Amniotic epithelial cell (primary cell): Measurements from ENCODE around the gene EPG5.

Experiments
- DNase-seq: peaks from one replicate; pipeline ENCODE4 v3.0.0-alpha.2; 2010; ENCODE audit warnings: low read depth

EPG5 gene

DNA sequence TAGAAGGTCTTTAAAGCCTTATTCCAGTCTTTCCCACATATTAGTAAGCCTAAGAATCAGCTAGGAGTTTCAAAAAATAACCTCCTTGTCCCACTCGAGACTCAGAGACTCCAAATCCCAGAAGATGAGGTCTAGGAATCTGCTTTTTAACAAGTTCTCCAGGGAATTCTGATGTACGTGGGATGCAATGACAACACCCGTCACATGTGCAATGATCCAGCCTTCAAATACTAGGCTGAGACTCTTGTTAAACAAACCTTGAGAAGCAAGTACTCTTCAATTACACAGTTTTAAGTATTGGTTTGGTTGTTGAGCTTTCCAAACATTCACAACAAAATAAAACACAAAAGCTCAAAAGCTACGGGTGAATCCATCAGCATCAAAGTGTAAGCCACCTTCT, 53.9 kb downstream of the EPG5 start:
- no peak for DNase-seq

DNA sequence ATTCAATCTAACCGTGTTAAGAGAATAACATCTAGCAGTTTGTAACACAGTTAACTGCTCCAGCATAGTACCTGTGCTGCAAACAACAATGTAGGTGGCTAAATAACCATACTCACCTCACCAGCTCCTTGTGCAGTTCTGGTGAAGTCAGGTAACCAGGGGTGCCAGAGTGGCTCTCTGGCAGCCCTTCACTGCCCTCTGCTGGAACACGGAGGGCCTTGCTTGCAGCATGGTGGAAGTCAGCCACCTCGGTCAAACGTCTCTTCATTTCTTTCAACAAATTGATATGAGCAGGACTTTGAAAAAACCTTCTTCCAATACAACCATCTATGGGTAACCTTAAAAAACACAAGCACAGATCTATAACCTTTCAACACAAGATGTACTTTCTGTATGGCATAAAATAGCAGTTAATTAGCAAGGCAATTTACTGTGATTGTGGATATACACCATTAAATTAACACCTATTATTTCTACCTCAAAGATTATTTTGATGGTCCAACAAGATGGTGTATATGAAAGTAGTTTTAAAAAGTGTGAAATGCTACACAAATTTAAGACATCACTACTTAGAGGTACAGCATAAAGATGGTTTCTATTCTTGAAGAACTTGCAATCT, 56.6 kb downstream of the EPG5 start:
- DNase-seq, result peak; percentile 35

DNA sequence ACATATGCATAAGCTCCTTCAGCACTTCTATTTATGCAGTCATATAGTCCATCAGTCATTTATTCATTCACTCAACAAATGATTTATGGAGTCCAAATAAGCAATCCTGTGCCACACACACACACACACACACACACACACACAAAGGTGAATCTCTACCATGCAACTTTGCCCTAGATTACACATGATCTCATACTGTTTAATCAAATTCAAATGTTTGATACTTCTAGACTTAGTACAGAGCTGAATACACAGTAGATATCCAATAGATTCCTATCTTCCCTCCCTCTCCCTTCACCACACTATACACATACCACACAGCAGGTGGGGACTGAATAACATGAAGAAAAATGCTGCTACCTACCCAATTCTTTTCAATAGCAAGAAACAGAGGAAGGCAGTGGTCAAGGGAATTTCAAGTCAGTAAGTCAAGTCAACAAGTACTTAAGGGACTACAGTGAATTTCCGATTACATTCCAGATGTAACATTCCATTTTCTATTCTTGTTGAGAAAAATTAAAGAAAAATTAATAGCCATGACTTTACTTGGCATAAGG, 65.4 kb downstream of the EPG5 start:
- no peak for DNase-seq

DNA sequence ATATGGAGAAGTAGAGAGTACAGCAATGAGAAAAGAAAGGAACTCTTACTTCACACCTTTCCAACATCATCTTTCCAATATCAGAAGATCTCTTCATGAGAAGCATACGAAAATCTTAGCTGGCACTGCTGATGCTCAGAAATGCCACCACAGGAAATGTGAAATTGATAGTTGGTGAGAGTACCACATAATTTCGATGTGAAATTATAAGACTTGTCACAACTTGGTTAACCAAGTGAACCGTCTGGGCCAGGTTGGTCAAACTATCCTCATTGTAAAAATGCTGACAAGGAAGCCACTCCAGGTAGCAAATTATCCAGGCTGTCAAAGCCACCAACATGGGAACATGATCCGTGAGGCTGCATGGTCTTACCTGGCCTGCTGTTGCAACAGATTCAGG, 66.5 kb downstream of the EPG5 start:
- no peak for DNase-seq

DNA sequence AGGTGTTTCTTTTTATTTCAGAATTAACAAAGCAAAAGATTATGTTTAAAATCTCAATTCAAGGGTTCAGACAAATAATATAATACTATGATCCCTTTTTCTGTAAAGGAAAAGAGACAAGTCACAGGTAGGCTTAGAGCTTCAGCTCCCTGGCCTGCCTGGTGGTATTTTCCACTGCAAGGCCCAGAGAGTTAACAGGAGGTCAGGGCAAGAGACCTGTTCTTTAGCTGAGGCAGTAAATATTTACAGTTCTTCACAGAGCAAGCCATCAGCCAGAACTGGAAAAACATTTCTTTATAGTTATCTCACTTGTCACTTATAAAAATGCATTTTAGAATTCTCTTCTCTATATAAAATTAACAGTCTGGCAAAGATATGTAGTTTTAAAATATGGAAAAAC, 70.1 kb downstream of the EPG5 start:
- DNase-seq, result no peak

DNA sequence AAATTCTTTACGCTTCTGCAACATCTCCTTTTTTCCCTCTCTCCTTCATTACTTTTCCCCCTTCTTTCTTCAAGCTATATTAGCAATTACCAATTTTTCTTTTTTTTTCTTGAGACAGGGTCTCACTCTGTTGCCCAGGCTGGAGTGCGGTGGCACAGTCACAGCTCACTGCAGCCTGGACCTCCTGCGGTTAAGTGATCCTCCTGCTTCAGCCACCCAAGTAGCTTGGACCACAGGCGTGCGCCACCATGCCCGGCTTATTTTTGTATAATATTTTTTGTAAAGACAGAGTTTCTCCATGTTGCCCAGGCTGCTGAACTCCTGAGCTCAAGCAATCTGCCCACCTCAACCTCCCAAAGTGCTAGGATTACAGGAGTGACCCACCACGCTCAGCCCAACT, 70.7 kb downstream of the EPG5 start:
- DNase-seq, result no peak

DNA sequence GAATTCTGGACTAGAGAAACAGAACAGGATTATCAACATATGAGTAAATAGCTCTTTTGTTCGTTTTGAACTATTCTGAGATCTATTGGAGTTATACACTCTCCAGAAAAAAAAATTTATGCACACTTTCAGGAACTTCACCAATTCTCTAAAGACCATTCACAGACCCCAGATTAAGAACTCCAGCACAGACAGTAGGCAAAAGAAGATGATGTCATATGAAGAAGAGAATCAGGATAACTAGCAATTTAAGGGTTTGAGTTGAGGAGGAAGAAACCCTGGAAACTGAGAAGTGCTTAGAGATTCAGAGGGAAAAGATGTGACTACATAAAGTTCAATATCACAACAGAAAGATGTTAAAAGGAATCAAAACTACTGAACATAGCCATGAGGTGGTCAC, 71.8 kb downstream of the EPG5 start:
- DNase-seq, result no peak

DNA sequence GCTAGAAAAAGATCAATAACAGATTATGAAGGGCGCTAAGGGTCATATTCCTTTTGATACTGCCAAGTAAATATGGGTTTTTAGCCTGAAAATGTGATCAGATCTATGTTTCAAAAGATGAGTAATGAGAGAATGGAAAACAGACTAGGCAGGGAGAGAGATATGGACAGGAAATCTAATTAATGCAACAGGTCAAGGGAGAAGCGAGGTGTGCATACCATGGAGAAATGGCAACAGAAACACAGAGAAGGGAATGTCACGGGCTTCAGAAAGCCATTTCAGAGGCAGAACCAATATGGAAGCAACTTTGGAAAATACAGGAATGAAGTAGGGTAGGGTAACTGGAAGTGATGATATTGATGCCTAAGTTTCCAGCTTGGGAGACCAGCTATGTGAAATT, 72.3 kb downstream of the EPG5 start:
- DNase-seq, result no peak

DNA sequence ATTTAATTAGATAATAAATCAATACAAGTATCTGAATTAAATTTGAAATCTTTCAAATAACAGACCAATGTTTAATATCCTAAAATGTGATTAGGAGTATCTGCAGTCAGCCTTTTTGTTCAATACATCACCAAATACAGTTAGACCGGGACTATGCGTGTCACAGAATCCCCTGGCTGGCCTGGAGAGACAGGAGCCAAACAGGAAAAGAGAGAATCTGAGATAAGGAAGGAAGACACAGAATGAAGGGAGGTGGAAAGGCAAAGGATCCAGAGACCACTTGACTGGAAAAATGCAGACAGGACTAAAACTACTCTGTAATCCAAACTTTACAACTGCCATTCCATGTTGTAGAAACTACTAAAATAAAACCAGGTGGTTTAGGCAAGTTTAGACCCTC, 75.3 kb downstream of the EPG5 start:
- no peak for DNase-seq

DNA sequence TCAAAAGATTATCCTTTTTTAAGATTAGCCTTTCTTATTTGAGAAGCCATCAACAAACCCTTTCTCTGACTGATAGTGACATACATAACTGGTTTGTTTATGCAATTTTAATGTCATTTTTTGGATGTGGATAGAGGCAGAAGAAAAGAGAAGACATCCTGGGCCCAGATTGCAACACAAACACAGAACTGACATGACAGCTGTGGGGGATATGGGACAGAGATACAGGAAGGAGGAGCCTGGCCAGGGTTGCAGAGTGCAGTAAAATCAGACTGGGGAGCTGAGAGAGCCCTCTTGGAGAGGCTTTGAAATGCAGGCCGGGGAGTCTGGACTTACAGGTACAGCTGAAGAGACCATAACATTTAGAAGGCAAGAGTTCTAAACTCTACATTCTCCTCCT, 76.5 kb downstream of the EPG5 start:
- no peak for DNase-seq

DNA sequence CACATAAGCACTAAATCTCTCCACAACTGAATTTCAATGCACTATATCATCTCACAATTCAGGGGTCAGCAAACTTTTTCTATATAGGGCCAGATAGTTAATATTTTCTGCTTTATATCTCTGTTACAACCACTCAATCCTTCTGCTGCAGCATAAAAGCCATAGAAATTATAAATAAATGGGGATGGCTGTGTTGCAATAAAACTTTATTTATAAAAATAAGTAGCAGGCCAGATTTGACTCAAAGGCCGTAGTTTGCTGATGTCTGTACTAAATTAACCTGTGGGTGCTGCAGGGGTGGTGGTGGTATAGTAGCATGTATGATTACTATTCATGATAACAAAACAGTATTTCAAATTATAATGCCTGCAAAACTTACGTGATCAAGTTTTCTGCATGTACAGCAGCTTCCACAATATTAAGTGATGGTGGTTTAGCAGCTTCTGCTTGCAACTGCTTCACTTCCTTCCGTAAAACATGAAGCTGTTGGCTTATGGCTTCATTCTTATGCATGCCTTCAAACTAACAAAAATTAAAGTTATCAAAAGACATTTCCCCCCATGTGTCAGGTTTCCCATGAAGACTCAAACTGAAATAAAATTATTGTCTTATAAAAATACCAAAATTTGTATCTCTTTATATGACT, 77.6 kb downstream of the EPG5 start:
- DNase-seq, result no peak

DNA sequence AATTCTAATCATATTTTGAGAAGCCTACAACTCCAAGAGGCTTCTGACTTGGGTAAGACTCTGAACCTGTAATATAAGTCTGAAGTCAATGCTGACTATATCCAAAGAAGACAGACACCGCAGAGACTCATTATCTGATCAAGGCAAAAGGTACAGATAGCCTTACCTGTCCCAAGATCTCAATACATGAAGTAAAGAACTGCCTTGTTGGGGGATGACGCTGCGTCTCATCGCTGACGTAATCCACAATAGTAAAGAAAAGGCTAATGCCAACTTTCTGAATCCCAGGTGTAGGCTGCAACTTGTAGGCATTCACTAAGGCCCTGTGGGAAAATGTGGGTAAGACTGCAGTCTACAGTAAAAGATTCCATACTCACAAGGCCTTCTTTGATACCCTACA, 79.5 kb downstream of the EPG5 start:
- DNase-seq, result no peak

DNA sequence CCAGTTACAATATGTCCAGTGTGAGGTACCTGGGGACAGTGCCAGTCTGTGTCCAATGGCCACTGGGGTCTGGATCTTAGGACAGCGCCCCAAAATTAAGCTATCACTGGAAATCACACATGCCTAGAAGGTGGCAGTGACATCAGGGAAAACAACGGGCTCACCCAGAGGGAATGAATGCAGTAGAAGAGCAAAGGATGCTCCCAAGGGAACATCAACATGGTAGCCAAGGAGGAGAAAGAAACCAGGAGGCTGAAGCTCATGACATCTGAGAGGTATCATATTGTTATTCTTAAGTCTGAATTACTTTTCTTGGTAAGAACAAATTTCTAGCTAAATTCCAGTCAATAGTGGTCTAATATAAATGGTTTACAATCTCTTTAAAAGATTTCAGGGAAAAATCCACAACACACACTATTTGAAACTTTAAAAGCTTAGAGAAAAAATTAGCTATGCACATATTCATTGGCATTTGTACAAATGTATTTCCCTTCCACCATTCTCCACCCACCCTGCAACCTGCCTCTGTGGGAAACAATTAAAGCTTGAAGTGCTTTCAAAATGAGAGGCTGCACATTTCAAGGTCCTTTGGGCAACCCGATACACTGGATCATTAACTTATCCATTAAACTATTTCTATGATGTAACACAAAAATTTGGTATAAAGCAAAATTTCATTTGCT, 86.1 kb downstream of the EPG5 start:
- no peak for DNase-seq

DNA sequence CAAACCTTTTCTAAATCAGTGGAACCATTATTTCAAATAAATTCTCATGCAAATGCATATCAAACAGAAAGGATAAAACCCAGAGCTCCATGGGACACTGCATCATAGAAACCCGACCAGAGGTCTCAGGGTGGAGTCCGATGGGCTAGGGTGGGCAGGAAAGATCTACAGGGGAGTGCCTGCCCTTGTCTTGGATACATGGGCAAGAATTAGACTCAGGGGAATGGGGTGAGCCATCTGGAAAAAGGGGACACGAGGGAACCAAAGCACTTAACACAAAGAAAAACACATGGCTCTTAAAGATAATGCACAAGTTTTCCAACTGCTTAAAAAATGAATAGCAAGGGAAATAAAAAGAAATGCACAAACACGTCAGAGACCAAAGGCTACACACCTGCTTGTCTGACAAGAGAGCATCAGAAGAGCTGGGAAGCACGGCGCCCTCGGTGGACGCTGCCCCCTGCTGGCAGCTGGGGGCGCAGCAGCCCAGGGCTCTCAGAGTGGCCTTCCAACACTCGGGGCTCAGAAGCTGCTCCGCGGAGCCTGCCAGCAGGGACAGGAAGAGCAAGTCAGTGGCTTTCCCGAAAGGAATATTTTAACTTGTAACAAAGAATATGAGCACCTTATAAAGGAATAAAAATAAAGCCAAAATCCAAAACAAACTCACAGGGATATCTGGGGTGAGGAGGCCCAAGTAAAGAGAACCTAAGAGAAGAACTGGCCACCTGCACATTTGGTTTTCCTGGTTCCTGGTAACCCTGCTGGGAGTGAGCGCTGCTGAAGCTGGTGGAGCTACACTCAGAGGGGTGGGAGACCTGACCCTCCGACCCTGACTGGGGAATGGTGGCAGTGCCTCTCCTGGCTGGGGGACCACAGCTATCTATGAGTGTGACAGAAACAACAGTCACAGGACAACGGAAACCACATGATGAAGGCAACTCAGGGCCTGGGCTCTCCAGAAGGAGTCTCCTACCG, 87.2 kb downstream of the EPG5 start:
- DNase-seq, result peak; percentile 47

DNA sequence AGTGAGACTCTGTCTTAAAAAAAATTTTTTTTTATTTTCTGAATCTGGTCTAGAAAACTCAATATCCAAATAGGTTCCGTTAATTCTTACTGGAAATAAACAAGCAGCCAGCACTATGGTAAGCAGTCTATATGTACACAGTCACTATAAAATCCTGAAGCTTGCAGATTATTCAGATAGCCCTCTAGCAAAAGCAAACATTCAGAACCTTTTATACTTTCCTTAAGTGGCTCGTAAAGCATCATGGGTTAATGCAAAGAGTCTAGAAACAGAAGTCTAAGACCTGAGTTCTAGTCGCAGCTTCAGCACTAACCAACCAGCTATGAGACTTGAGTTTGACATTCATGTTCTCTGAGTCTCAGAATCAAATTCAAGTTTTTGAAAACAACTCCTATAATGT, 89.7 kb downstream of the EPG5 start:
- no peak for DNase-seq

DNA sequence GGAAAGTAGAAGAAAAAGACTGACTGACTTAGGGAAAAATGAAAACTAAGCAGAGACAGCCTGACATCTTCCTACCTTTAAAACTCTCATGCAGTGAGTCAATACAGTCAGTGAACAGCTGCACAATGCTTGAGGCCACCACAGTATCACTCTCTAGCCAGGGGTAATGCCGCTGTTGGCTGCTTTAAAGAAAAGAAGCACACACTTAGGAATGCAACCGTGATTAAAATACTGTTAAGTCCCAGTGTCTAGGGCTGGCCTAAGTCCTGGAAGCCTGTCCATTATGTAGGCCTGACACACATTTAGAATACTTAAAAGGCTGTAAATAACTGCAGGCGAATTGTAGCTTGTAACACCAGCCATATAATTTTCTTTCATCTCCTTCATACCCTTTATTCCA, 91.0 kb downstream of the EPG5 start:
- DNase-seq, result no peak

DNA sequence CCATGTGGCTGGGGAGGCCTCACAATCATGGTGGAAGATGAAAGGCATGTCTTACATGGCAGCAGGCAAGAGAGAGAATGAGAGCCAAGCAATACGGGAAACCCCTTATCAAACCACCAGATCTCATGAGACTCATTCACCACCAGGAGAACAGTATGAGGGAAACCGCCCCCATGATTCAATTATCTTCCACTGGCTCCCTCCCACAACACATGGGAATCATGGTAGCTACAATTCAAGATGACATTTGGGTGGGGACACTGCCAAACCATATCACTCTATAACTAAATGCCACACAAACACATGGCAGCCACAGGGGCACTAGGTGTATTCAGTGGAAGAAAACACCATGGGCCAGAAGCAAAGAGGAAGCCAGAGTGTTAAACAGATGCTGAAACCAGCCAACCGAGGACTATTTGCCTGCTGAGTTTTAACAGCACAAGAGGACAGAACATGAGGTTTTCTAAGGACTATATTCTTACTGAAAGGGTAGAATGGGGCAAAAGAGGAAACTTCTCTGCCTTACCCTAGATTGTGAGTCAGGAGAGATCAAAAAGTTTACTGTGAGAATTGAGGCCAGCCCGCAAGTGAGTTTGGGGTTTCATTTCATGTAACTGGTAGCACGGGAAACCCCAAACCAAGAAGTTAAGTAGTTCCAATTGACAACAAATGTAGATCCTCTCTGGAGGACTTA, 92.5 kb downstream of the EPG5 start:
- DNase-seq, result peak; percentile 61

DNA sequence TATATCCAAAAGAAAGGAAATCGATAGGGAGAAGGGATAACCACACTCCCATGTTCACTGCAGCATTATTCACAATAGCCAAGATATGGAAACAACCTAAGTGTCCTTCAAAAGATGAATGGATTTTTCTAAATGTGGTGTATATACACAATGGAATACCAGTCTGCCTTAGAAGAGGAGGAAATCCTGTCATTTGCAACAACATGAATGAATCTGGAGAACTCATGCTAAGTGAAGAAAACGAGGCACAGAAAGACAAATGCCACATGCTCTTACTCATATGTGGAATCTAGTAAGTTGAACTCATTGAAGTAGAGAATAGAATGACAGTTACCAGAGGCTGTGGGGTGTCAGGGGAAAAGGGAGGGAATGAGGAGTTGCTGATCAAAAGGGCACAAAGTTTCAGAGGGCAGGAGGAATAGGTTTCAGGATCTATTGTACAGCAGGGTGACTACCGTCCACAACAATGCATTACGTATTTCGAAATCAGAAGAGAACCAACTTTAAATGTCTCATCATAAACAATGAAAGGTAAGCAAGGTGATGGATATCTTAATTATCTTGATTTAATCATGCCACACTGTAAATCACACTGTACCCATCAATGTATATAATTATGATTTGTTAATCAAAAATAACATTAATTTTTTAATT, 95.6 kb downstream of the EPG5 start:
- DNase-seq, result peak; percentile 59

DNA sequence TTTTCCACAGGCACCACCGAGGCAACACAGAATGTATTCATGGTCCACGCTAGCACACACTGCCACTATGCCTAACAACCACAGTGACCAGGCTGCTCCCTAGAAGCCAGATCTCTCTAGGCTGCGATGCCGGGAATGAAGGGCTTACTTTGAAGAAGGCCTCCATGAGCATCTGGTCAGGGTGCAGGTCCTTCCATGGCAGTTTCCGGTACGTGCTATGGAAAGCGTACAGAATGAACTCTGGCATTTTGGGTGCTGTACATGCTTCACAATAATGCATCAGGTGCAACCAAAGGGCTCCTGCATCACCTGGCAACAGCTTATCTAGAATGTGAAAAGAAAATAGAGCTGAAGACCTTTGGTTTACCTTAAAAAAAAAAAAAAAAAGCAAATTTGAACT, 96.7 kb downstream of the EPG5 start:
- no peak for DNase-seq

DNA sequence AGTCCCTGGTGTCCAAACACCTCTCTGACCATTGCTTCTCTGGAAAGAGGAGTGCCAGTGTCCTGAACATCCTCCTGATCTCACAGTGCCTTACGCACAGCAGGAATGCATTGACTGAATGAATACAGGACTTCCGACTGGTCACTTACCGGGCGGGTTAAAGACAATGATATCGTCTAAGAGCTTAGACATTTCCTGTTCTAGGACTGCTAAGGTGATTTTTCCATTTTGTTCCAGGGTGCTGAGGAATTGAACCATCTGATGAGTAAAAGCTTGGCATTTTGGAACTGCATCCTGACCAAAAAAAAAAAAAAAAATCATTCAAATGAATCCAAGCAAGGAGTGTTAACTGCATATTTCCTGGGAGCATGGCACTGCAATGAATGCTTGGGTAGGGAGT, 101.7 kb downstream of the EPG5 start:
- DNase-seq, result no peak

DNA sequence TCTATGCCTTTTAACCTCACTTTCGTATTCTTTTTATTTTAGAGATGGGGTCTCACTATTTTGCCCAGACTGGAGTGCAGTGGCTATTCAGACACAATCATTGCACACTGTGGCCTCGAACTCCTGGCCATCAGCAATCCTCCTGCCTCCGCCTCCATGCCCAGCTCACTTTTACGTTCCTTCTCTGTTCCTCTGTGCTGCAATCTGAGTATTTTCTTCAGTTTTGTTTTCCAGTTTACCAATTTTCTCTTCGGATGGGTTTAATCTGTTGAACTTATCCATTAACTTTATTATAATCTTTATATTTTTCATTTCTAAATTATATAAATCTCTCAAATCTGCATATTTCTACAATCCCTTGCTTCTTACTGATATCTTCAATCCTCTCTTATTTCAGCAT, 103.0 kb downstream of the EPG5 start:
- no peak for DNase-seq
